Mucosa of descending colon (tissue), 3 donors: Measurements from ENCODE around the gene RPRD2. TPM values are rescaled to one million over a fixed set of nuclear protein-coding genes. Genes with fewer than 3 reads are reported as not detected.
A peak's percentile ranks its signal among the peaks of the same experiment; 100 is the strongest.

Experiments
- ATAC-seq: fragments of 200-7000 bp; cut with Tn5 transposase; one replicate; pipeline ENCODE4 v1.9.1; 2020; ENCODE audit warnings: mild to moderate bottlenecking, moderate library complexity
- DNase-seq, 3 donors: peaks; one replicate each; pipeline ENCODE4 v3.0.0-alpha.2; 2020
- H3K36me3 ChIP-seq: fragments of 200-600 bp; one replicate; pipeline ENCODE4 v1.8.0; 2021; ENCODE audit warnings: low read depth, mild to moderate bottlenecking
- H3K4me1 ChIP-seq: fragments of 200-600 bp; one replicate; pipeline ENCODE4 v1.8.0; 2021; ENCODE audit warnings: low read depth, mild to moderate bottlenecking
- H3K4me3 ChIP-seq: fragments of 200-600 bp; one replicate; pipeline ENCODE4 v1.8.0; 2021; ENCODE audit warnings: mild to moderate bottlenecking
- H3K9me3 ChIP-seq: fragments of 200-600 bp; one replicate; pipeline ENCODE4 v1.8.0; 2021; ENCODE audit warnings: mild to moderate bottlenecking
- intact Hi-C, 2 donors: fragments of 100-400 bp; cut with DNase I in 1 of 2; cut with micrococcal nuclease in 1 of 2; formaldehyde crosslinking; loops; one replicate each; pipeline versions ENCODE4 v1.11.0 to v1.11.1; 2022; cut with DNase I, micrococcal nuclease
- total RNA-seq, 3 donors: library from RNA; stranded (reverse); fragmentation: NEBNext Ultra II Directional in 2 of 3; extraction: Animal tissue kit (Norgen Biotek cat#: 25700) in 2 of 3; gene quantifications; one replicate each; pipeline versions ENCODE4 v1.2.1 to v1.2.4, GENCODE V29; 2021 to 2023
- TF ChIP-seq, protein P1 (sequence below): fragments of 200-600 bp; IDR thresholded peaks from one replicate; pipeline ENCODE4 v1.8.0; 2022; ENCODE audit warnings: antibody characterized with exemption, mild to moderate bottlenecking
- donor health status: DM: no; HTN: no; CAD: no; lungs with moderate emphysema.
- donor health status: DM: no; HTN: no; CAD: no.
- donor health status: DM: no; HTN: yes; CAD: no.

Gene RPRD2
- total RNA-seq, 3 donors from 2014 or later = 28.3 to 43.1 (median 32.4) TPM

DNA sequence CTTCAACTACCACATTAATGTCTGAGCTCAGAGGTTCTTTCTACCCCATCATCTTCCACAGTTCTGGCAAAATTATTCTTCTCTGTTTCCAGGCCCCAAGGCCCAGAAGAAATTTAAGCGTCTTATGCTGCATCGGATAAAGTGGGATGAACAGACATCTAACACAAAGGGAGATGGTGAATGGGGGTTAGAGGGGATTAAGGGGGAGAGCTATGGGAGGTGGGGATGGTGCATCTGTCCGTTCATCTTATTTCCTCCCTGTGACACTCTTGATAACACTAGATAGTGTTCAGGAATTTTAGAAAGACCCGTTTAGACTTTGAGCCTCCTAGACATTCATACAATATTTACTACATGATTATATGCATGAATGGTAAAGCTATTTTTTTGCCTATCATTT is 17.6 kb upstream of the RPRD2 start:
- no peak for ATAC-seq
- TF ChIP-seq, protein P1, sequence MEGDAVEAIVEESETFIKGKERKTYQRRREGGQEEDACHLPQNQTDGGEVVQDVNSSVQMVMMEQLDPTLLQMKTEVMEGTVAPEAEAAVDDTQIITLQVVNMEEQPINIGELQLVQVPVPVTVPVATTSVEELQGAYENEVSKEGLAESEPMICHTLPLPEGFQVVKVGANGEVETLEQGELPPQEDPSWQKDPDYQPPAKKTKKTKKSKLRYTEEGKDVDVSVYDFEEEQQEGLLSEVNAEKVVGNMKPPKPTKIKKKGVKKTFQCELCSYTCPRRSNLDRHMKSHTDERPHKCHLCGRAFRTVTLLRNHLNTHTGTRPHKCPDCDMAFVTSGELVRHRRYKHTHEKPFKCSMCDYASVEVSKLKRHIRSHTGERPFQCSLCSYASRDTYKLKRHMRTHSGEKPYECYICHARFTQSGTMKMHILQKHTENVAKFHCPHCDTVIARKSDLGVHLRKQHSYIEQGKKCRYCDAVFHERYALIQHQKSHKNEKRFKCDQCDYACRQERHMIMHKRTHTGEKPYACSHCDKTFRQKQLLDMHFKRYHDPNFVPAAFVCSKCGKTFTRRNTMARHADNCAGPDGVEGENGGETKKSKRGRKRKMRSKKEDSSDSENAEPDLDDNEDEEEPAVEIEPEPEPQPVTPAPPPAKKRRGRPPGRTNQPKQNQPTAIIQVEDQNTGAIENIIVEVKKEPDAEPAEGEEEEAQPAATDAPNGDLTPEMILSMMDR = no peak

DNA sequence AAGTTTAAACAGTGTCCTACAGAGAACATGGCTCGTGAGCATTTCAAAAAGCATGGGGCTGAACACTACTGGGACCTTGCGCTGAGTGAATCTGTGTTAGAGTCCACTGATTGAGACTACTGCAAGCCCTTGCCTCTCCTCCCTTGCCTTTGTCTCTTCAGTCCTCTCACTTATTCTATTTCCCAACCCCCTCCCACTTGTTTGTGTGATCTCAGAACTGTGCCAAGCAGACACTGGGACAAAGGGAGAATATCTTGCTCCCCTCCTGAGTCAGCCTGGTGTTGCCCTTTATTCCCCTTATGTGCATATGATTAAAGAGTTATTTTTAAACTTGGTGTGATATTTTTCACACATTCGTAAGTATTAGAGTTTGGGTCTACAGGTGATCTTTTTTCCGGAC is 11.1 kb upstream of the RPRD2 start:
- no peaks in the 10 kb centered on the region for H3K36me3 ChIP-seq
- TF ChIP-seq, protein P1 = no peak
- intact Hi-C loops = no loop called here

More for the DNA sequence above, 17.6 kb upstream of the RPRD2 start:
- Histone ChIP-seq H3K4me1 (no peaks in the 10 kb centered on the region), H3K36me3 (peaks cover 23% of the 10 kb centered on the region), H3K9me3 (no peaks in the 10 kb centered on the region), H3K4me3 (no peak overlapping the region)
- DNase-seq = no peak
- intact Hi-C loops = no loop called here

DNA sequence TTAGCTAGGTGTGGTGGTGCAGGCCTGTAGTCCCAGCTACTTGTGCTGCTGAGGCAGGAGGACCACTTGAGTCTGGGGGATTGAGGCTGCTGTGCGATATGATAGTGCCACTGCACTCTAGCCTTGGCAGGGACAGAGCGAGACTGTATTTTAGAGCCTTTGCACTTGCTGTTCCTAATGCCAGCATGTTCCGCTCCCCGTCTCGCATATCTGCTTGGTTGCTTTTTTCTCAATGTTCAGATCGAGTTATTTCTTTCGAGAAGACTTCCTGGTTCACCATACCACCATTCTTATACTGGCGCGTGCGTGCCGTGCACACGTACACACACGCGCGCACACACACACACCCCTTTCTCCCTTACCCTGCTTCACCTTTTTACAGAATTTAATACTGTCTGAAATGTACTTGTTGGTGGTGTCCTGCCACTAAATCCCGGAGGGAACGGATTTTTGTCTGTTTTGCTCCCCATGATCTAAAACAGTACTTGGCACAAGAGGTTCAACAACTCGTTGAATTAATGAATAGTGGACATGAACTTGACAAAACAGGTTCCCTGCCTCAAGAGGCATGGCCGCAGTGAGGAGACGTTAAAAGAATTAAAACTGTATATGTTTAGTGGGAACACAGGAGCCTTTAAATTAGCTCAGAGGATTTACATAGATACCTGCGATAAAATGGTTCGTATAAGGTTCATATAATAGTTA is 1.1 kb upstream of the RPRD2 start:
- DNase-seq (peak; percentile 25 to 59 (median 43)), ATAC-seq (no peak)
- Histone ChIP-seq H3K4me3 (no peak overlapping the region), H3K36me3 (no peaks in the 10 kb centered on the region), H3K9me3 (no peaks in the 10 kb centered on the region), H3K4me1 (peaks cover 15% of the 10 kb centered on the region)
- intact Hi-C loops = no loop called here
- TF ChIP-seq, protein P1 = no peak

More for the DNA sequence above, 11.1 kb upstream of the RPRD2 start:
- no peaks in the 10 kb centered on the region for H3K9me3 ChIP-seq
- no peaks in the 10 kb centered on the region for H3K4me1 ChIP-seq
- H3K4me3 ChIP-seq = no peak overlapping the region
- ATAC-seq = no peak
- DNase-seq = no peak

DNA sequence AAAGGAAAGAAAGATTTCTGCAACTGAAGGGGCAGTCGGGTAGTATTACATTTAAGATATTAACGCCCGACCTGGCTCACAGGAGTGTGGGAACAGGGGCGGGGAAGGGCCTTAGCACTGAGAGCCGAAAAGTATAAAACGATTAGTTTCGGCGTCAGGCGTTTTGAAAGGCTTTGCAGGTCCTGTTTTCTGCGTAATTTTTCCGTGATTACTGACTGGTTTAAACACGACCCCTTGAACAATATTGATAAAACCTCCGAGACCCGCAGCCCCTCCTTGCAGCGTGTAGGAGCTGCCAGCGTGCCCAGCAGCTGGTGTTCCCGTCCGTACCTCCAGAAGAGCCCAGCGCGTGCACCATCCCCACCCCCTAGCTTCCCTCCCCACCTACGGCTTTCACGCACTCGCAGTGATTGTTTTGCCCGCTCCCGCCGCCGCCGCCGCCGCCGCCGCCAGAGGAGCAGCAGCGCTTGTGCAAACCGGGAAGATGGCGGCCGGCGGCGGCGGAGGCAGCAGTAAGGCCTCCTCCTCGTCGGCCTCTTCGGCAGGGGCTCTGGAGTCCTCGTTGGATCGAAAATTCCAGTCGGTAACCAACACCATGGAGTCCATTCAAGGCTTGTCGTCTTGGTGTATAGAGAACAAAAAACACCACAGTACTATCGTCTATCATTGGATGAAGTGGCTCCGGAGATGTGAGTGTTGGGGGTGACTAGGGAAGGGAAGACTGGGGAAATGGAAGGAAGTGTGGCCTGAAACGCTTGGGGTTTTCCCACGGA is 470 bp downstream of the RPRD2 start:
- no peaks in the 10 kb centered on the region for H3K9me3 ChIP-seq
- intact Hi-C loops = no loop called here
- H3K4me1 ChIP-seq = peaks cover 15% of the 10 kb centered on the region
- DNase-seq = peak; percentile 83 to 89 (median 87)
- TF ChIP-seq, protein P1 = no peak
- H3K36me3 ChIP-seq = no peaks in the 10 kb centered on the region
- ATAC-seq = peak; percentile 64
- H3K4me3 ChIP-seq = peak overlapping the region; percentile 45

DNA sequence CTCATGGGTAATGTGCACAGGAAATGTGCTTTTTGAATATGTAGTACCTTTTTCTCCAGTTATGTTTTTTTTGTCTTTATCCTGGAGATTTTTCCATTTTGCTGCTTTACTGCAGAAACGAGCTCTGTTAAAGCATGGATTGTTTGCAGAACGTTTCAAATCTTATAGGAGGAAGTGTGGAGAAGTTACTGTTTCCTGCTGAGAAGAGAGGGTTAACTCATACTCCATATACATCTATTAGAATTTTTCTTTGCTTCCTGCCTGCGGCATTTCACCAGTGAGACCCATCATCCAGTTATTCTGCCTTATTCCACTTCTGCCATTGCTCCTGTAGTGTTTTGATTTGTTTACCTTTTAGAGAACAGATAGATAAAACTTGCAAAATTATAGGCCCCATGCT is 2.0 kb downstream of the RPRD2 start:
- TF ChIP-seq, protein P1 = no peak
- intact Hi-C loops = no loop called here
- Histone ChIP-seq H3K4me1 (peaks cover 15% of the 10 kb centered on the region), H3K4me3 (peak overlapping the region; percentile 45), H3K9me3 (no peaks in the 10 kb centered on the region), H3K36me3 (no peaks in the 10 kb centered on the region)
- DNase-seq (no peak), ATAC-seq (no peak)
